Endothelial cell of umbilical vein (primary cell): ENCODE results near the gene HYPK. TPM values are rescaled to one million over a fixed set of nuclear protein-coding genes. Genes with fewer than 3 reads are reported as not detected.

ENCODE experiments used
- BruUV-seq: library from RNA; stranded (reverse); fragments of 400-500 nt; replicated peaks from 2 replicates; lab custom pipeline; 2021; lab: Mats Ljungman, UMichigan
- CTCF ChIA-PET: fragments of 300-600, 350-600 bp; sonication (Branson Sonifier 250); formaldehyde crosslinking; loops from one replicate; lab custom pipeline; 2021; ENCODE audit warnings: antibody characterized with exemption, inconsistent platforms; lab: Charles Lee
- POLR2A ChIA-PET: fragments of 300-600, 350-600 bp; sonication (Branson Sonifier 250); formaldehyde crosslinking; loops from one replicate; lab custom pipeline; 2021; ENCODE audit warnings: antibody characterized with exemption, inconsistent platforms; lab: Charles Lee
- DNase-seq: peaks from one replicate; pipeline ENCODE4 v3.0.0-alpha.2; 2011; ENCODE audit warnings: low read depth, low spot score
- FAIRE-seq: peaks from 2 replicates; lab custom pipeline; 2011; peaks lifted over from hg19 to GRCh38; lab: Jason Lieb, UNC
- H2AFZ ChIP-seq: 2 replicates; pipeline ENCODE4 v1.6.0; 2012; ENCODE audit warnings: low read depth, low read length, control low read depth, inconsistent platforms
- H3K27ac ChIP-seq: 2 replicates; pipeline ENCODE4 v1.5.1; 2011; ENCODE audit warnings: low read depth, mild to moderate bottlenecking, control low read depth, low read length, moderate library complexity; ENCODE audit not compliant: insufficient read depth
- H3K27me3 ChIP-seq, 2 experiments: 2 replicates each; pipeline versions ENCODE4 v1.6.0 to v1.6.1; 2011; ENCODE audit warnings: low read length in 2 of 2, mixed read lengths in 1 of 2; ENCODE audit not compliant: control insufficient read depth in 2 of 2, insufficient read depth in 2 of 2
- H3K36me3 ChIP-seq, 2 experiments: 2 replicates in 1 of 2; 3 replicates in 1 of 2; pipeline ENCODE4 v1.5.1; 2011; ENCODE audit warnings: low read length in 2 of 2, mild to moderate bottlenecking in 1 of 2, moderate library complexity in 1 of 2; ENCODE audit not compliant: control insufficient read depth in 2 of 2, insufficient read depth in 2 of 2; ENCODE audit errors: extremely low read depth in 1 of 2
- H3K4me1 ChIP-seq: 3 replicates; pipeline ENCODE4 v1.5.1; 2011; ENCODE audit warnings: mild to moderate bottlenecking, low read length; ENCODE audit not compliant: control insufficient read depth, insufficient read depth; ENCODE audit errors: extremely low read depth
- H3K4me2 ChIP-seq: 2 replicates; pipeline ENCODE4 v1.6.1; 2011; ENCODE audit warnings: low read length, control low read depth, mixed read lengths; ENCODE audit not compliant: insufficient read depth
- H3K4me3 ChIP-seq, 3 experiments: fragments of 200-600 bp in 1 of 3; sonication (generic), shearing (Covaris generic) in 1 of 3; replicated peaks in 1 of 3; 2 replicates each; pipeline ENCODE4 v1.5.1; 2011 to 2016; ENCODE audit warnings: control low read depth in 3 of 3, low read length in 3 of 3, mild to moderate bottlenecking in 2 of 3, inconsistent platforms in 1 of 3, low read depth in 1 of 3, moderate library complexity in 1 of 3; ENCODE audit not compliant: insufficient read depth in 1 of 3
- H3K79me2 ChIP-seq: 2 replicates; pipeline ENCODE4 v1.6.0; 2012; ENCODE audit warnings: low read length, inconsistent platforms; ENCODE audit not compliant: control insufficient read depth, insufficient read depth
- H3K9ac ChIP-seq: replicated peaks from 2 replicates; pipeline ENCODE3; 2011; ENCODE audit warnings: low read length, control low read depth; ENCODE audit not compliant: insufficient read depth; ENCODE audit errors: extremely low read depth
- H3K9me1 ChIP-seq: replicated peaks from 3 replicates; pipeline ENCODE4 v1.6.0; 2011; ENCODE audit warnings: mild to moderate bottlenecking, low read length; ENCODE audit not compliant: control insufficient read depth, insufficient read depth; ENCODE audit errors: extremely low read depth
- H3K9me3 ChIP-seq: replicated peaks from 2 replicates; pipeline ENCODE4 v1.5.1; 2012; ENCODE audit warnings: low read length, inconsistent platforms; ENCODE audit not compliant: control insufficient read depth, insufficient read depth
- H4K20me1 ChIP-seq: replicated peaks from 2 replicates; pipeline ENCODE3; 2011; ENCODE audit warnings: mild to moderate bottlenecking, low read length; ENCODE audit not compliant: control insufficient read depth, insufficient read depth; ENCODE audit errors: extremely low read depth
- EZH2 ChIP-seq: IDR thresholded peaks from 2 replicates; pipeline ENCODE4 v1.6.1; 2012; ENCODE audit warnings: borderline replicate concordance, low read depth, mild to moderate bottlenecking, moderate library complexity, low read length, inconsistent platforms; ENCODE audit not compliant: severe bottlenecking
- FOS ChIP-seq: IDR thresholded peaks from 2 replicates; pipeline ENCODE4 v1.6.1; 2011; ENCODE audit warnings: mild to moderate bottlenecking, low read length, moderate library complexity, borderline replicate concordance; ENCODE audit not compliant: insufficient read depth
- GATA2 ChIP-seq: IDR thresholded peaks from 2 replicates; pipeline ENCODE4 v1.7.0; 2011; ENCODE audit warnings: low read depth, mild to moderate bottlenecking, moderate library complexity, mixed read lengths, low read length; ENCODE audit not compliant: insufficient read length, insufficient read depth
- JUN ChIP-seq: IDR thresholded peaks from 2 replicates; pipeline ENCODE4 v1.6.1; 2011; ENCODE audit warnings: borderline replicate concordance, low read depth; ENCODE audit not compliant: insufficient read length, insufficient read depth
- MYC ChIP-seq: IDR thresholded peaks from one replicate; pipeline ENCODE4 v1.6.1; 2011; ENCODE audit warnings: mild to moderate bottlenecking, low read depth, low read length
- POLR2A ChIP-seq: IDR thresholded peaks from 2 replicates; pipeline ENCODE4 v1.6.1; 2012; ENCODE audit warnings: low read depth, mild to moderate bottlenecking, control low read depth, low read length
- POLR2AphosphoS5 ChIP-seq: IDR thresholded peaks from 2 replicates; pipeline ENCODE4 v1.6.1; 2012; ENCODE audit warnings: low read depth, mild to moderate bottlenecking, control low read depth, low read length, moderate library complexity; ENCODE audit not compliant: insufficient read depth
- dilution Hi-C: fragments of 300-500 bp; cut with MboI; formaldehyde crosslinking; loops from one replicate; pipeline ENCODE4 v1.15.0; 2019; ENCODE audit warnings: low sequenced_read_pairs; ENCODE audit not compliant: extremely low pct_ligation_motif_present
- intact Hi-C: fragments of 100-400 bp; cut with micrococcal nuclease; formaldehyde crosslinking; loops from one replicate; pipeline ENCODE4 v1.10.0; 2022
- polyA plus RNA-seq, 4 experiments: library from polyadenylated mRNA; depleted of rRNA in 3 of 4; stranded (reverse) in 3 of 4; unstranded in 1 of 4; fragments of >200 nt; gene quantifications; 2 replicates each; pipeline versions ENCODE4 v1.2.1 to v1.2.3, GENCODE V29; 2011 to 2012; ENCODE audit warnings: missing spikeins in 1 of 4
- total RNA-seq: library from RNA; stranded (reverse); gene quantifications from 2 replicates; pipeline ENCODE4 v1.2.3, GENCODE V29; 2021
- TF ChIP-seq, protein P1 (sequence below), 2 donors: IDR thresholded peaks; 1 replicate in 1 of 2; 2 replicates in 1 of 2; pipeline ENCODE4 v1.5.1; 2011; ENCODE audit warnings: low read length in 2 of 2, mild to moderate bottlenecking in 2 of 2, moderate library complexity in 2 of 2, control low read depth in 1 of 2, inconsistent platforms in 1 of 2, low read depth in 1 of 2; ENCODE audit not compliant: insufficient read depth in 1 of 2; ENCODE audit errors: extremely low read depth in 1 of 2
- TF ChIP-seq, protein P2 (sequence below): IDR thresholded peaks from 2 replicates; pipeline ENCODE4 v1.6.1; 2011; ENCODE audit not compliant: insufficient read depth, insufficient read length

The HYPK gene
- total and polyA plus RNA-seq, 2 donors (not counting 3 experiments of a cell fraction or from before 2014, with no cell fraction given) = 5.2 to 17.8 TPM

DNA sequence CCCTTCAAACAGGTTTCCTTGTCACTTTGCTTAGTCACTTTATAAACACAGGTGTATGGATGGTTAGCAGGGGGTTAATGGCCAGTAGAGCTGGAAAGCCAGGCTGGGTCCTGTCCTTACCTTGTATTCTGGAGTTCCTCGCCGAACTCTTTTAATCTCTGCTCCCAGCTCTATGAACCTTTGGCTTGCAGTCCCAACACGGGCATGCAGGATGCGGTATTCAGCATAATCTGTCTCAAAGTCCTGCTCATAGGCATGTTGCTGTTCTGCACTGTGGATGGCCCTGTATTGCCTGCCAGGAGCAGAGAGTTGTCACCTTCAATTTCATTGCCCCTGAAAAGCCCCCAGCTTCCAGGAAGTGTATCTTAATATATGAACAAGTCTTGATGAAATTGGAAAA is 26.3 kb upstream of the HYPK start:
- Histone ChIP-seq H3K27ac (no peak overlapping the region), H3K4me3 (no peak overlapping the region), H3K9me1 (no peaks in the 10 kb centered on the region), H4K20me1 (no peaks in the 10 kb centered on the region), H3K4me1 (peaks cover 3% of the 10 kb centered on the region), H2AFZ (no peak overlapping the region), H3K36me3 (peaks cover 22 to 31% of the 10 kb centered on the region in 2 experiments), H3K9ac (no peak overlapping the region), H3K79me2 (no peaks in the 10 kb centered on the region), H3K27me3 (no peaks in the 10 kb centered on the region), H3K4me2 (no peak overlapping the region), H3K9me3 (no peaks in the 10 kb centered on the region)
- no peak for DNase-seq
- CTCF ChIA-PET = interaction anchor here (1.4 kb wide), 1 partner anchor 9 kb away, joined by 3 read pairs; no protein-coding TSS in a partner anchor
- no TSS peak for BruUV-seq
- intact Hi-C loops = no loop called here
- POLR2A ChIA-PET = no interaction called here
- TF ChIP-seq EZH2 (no peak), JUN (no peak), MYC (no peak), FOS (no peak), GATA2 (no peak), POLR2AphosphoS5 (no peak), POLR2A (no peak)
- TF ChIP-seq, protein P1, sequence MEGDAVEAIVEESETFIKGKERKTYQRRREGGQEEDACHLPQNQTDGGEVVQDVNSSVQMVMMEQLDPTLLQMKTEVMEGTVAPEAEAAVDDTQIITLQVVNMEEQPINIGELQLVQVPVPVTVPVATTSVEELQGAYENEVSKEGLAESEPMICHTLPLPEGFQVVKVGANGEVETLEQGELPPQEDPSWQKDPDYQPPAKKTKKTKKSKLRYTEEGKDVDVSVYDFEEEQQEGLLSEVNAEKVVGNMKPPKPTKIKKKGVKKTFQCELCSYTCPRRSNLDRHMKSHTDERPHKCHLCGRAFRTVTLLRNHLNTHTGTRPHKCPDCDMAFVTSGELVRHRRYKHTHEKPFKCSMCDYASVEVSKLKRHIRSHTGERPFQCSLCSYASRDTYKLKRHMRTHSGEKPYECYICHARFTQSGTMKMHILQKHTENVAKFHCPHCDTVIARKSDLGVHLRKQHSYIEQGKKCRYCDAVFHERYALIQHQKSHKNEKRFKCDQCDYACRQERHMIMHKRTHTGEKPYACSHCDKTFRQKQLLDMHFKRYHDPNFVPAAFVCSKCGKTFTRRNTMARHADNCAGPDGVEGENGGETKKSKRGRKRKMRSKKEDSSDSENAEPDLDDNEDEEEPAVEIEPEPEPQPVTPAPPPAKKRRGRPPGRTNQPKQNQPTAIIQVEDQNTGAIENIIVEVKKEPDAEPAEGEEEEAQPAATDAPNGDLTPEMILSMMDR (IDR thresholded peaks at IDR 0.05; ENCODE audit: extremely low read depth in 1 of 2, insufficient read depth in 1 of 2, low read depth in 1 of 2, low read length in 2 of 2) = no peak
- TF ChIP-seq, protein P2, sequence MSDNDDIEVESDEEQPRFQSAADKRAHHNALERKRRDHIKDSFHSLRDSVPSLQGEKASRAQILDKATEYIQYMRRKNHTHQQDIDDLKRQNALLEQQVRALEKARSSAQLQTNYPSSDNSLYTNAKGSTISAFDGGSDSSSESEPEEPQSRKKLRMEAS = no peak
- no peak for FAIRE-seq
- dilution Hi-C loops = no loop called here
